IMR-90 (cell line): ENCODE results near the gene HOATZ.

ENCODE experiments used
- CEBPB ChIP-seq: IDR thresholded peaks from 2 replicates; pipeline ENCODE4 v1.6.1; 2012; ENCODE audit warnings: low read depth, low read length, improper control_type of control experiment
- CHD1 ChIP-seq: IDR thresholded peaks from 2 replicates; pipeline ENCODE4 v1.6.1; 2012; ENCODE audit warnings: low read depth, low read length, improper control_type of control experiment
- ELK1 ChIP-seq: fragments of 150-350 bp; IDR thresholded peaks from 2 replicates; pipeline ENCODE4 v1.6.1; 2016; ENCODE audit warnings: low read depth, mild to moderate bottlenecking, low read length, moderate library complexity, borderline replicate concordance
- MAZ ChIP-seq: IDR thresholded peaks from 2 replicates; pipeline ENCODE4 v1.6.1; 2012; ENCODE audit warnings: low read depth, mild to moderate bottlenecking, low read length, improper control_type of control experiment, moderate library complexity, borderline replicate concordance
- MXI1 ChIP-seq: IDR thresholded peaks from 2 replicates; pipeline ENCODE4 v1.6.1; 2012; ENCODE audit warnings: low read depth, mild to moderate bottlenecking, low read length, moderate library complexity, borderline replicate concordance
- POLR2A ChIP-seq: IDR thresholded peaks from 2 replicates; pipeline ENCODE4 v1.6.1; 2012; ENCODE audit warnings: mild to moderate bottlenecking, low read depth, low read length
- RAD21 ChIP-seq: IDR thresholded peaks from 2 replicates; pipeline ENCODE4 v1.6.1; 2012; ENCODE audit warnings: low read length, improper control_type of control experiment
- RFX5 ChIP-seq: IDR thresholded peaks from 2 replicates; pipeline ENCODE4 v1.8.0; 2012; ENCODE audit warnings: low read depth, mild to moderate bottlenecking, low read length, moderate library complexity
- TF ChIP-seq, protein P1 (sequence below): conservative IDR thresholded peaks from 2 replicates; pipeline ENCODE4 v1.5.1; 2012; ENCODE audit warnings: mild to moderate bottlenecking, low read depth, low read length, improper control_type of control experiment
- TF ChIP-seq, protein P2 (sequence below): fragments of 150-350 bp; IDR thresholded peaks from 2 replicates; pipeline ENCODE4 v1.6.1; 2017; ENCODE audit warnings: mild to moderate bottlenecking, antibody characterized with exemption, low read length, low read depth

- TF ChIP-seq, protein P1, sequence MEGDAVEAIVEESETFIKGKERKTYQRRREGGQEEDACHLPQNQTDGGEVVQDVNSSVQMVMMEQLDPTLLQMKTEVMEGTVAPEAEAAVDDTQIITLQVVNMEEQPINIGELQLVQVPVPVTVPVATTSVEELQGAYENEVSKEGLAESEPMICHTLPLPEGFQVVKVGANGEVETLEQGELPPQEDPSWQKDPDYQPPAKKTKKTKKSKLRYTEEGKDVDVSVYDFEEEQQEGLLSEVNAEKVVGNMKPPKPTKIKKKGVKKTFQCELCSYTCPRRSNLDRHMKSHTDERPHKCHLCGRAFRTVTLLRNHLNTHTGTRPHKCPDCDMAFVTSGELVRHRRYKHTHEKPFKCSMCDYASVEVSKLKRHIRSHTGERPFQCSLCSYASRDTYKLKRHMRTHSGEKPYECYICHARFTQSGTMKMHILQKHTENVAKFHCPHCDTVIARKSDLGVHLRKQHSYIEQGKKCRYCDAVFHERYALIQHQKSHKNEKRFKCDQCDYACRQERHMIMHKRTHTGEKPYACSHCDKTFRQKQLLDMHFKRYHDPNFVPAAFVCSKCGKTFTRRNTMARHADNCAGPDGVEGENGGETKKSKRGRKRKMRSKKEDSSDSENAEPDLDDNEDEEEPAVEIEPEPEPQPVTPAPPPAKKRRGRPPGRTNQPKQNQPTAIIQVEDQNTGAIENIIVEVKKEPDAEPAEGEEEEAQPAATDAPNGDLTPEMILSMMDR, result no peak
- TF ChIP-seq RAD21 (no peak), MXI1 (no peak), POLR2A (no peak), RFX5 (no peak), CEBPB (no peak), CHD1 (no peak), MAZ (no peak), ELK1 (no peak)
- TF ChIP-seq, protein P2, sequence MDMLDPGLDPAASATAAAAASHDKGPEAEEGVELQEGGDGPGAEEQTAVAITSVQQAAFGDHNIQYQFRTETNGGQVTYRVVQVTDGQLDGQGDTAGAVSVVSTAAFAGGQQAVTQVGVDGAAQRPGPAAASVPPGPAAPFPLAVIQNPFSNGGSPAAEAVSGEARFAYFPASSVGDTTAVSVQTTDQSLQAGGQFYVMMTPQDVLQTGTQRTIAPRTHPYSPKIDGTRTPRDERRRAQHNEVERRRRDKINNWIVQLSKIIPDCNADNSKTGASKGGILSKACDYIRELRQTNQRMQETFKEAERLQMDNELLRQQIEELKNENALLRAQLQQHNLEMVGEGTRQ, result no peak
Measured at GRCh38 chr11:111561306-111561705, 46.7 kb downstream of the HOATZ start.
